Immature natural killer cell (primary cell): ENCODE data around the gene C4BPB. TPM values are rescaled to one million over a fixed set of nuclear protein-coding genes. Genes with fewer than 3 reads are reported as not detected.
"Not testable (repeated sequence)": the region's sequence is repeated elsewhere in the genome, so short reads cannot be mapped to it uniquely, and the experiment has no call there.

Source experiments
- DNase-seq, 3 donors: peaks; one replicate each; pipeline ENCODE4 v3.0.0; 2022; ENCODE audit warnings: mixed read lengths in 1 of 3
- H3K27ac Mint-ChIP-seq, 6 donors: one replicate each; pipeline ENCODE4 v1.8.0; 2020; ENCODE audit warnings: mixed read lengths in 6 of 6, mild to moderate bottlenecking in 5 of 6, inconsistent platforms in 4 of 6, moderate library complexity in 3 of 6
- H3K27me3 Mint-ChIP-seq, 3 donors: one replicate each; pipeline ENCODE4 v1.8.0; 2020 to 2021; ENCODE audit warnings: low read depth in 3 of 3, mild to moderate bottlenecking in 3 of 3, mixed read lengths in 3 of 3, moderate library complexity in 3 of 3, inconsistent platforms in 1 of 3
- H3K36me3 Mint-ChIP-seq, 3 donors: one replicate each; pipeline ENCODE4 v1.8.0; 2020; ENCODE audit warnings: mixed read lengths in 3 of 3, inconsistent platforms in 2 of 3, mild to moderate bottlenecking in 2 of 3
- H3K4me1 Mint-ChIP-seq, 2 donors: one replicate each; pipeline ENCODE4 v1.8.0; 2020; ENCODE audit warnings: inconsistent platforms in 2 of 2, mild to moderate bottlenecking in 2 of 2, mixed read lengths in 2 of 2, moderate library complexity in 1 of 2
- H3K4me3 Mint-ChIP-seq, 5 donors: one replicate each; pipeline ENCODE4 v1.8.0; 2020; ENCODE audit warnings: mild to moderate bottlenecking in 5 of 5, mixed read lengths in 5 of 5, inconsistent platforms in 3 of 5, moderate library complexity in 3 of 5
- H3K9me3 Mint-ChIP-seq, 6 donors: one replicate each; pipeline ENCODE4 v1.8.0; 2020; ENCODE audit warnings: mild to moderate bottlenecking in 6 of 6, mixed read lengths in 6 of 6, inconsistent platforms in 4 of 6, moderate library complexity in 3 of 6
- polyA plus RNA-seq, 3 donors: library from polyadenylated mRNA; unstranded; fragments of 300-500 nt; fragmentation: Illumina TruSeq; gene quantifications; one replicate each; pipeline ENCODE4 v1.2.3, GENCODE V29; 2021

The C4BPB gene, protein sequence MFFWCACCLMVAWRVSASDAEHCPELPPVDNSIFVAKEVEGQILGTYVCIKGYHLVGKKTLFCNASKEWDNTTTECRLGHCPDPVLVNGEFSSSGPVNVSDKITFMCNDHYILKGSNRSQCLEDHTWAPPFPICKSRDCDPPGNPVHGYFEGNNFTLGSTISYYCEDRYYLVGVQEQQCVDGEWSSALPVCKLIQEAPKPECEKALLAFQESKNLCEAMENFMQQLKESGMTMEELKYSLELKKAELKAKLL
- under 1 TPM in 1 of 3 donors, not detected in 2; 0.24 TPM for polyA plus RNA-seq

DNA sequence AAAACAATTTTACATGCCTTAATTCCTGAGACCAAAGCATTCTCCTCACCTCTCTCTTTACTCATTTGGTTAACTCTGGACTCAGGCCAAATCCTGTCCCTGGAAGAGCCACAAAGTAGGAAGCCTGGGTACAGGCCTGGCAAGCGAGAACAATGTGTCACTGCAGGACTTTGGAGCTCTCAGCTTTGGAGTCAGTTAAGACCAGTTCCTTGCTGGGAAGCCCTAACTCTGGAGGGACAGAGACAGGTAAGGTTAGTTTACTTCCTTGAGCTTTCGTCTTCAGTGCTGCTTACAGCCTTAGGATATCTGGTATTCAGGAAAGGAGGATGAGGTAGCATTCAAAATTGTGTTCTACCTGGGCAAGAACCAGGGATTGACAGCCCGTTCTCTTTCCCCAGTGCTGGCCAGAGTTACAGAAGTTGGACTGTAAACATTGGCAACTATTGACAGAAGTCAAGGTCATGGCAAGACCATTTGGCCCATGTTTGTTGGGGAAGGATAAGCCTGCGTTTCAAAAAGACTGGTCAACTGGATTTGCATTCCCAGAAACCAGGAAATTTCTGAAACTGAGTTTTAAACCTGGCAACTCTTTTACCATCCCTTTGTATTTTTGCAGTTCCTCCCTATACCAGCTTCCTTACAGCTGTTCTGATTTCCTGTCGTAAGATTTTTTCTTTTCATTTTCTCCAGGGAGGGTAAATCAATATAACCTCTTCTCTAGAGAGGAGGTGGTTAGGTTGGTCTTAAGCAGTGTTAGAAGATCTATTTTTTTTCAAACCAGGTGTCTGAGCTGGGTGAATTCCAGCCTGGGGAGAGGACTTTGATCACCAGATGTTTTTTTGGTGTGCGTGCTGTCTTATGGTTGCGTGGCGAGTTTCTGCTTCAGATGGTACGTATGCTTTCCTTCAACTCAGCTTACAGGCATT is at the start of gene C4BPB:
TSS of gene C4BPB (plus strand) at position 160 of the 926 bp plus-strand sequence. CDS start at position 832, 672 bp downstream.
- Mint-ChIP-seq H3K27me3 (peaks cover 2 to 7% (median 4%) of the 10 kb centered on the region in 3 donors), H3K4me1 (peaks cover 5 to 15% of the 10 kb centered on the region in 2 donors), H3K27ac (no peak within 1 kb of the TSS), H3K36me3 (no peaks in the 10 kb centered on the region), H3K4me3 (peak within 1 kb of the TSS; percentile 4 to 63 (median 34)), H3K9me3 (no peaks in the 10 kb centered on the region)
- no peak for DNase-seq

DNA sequence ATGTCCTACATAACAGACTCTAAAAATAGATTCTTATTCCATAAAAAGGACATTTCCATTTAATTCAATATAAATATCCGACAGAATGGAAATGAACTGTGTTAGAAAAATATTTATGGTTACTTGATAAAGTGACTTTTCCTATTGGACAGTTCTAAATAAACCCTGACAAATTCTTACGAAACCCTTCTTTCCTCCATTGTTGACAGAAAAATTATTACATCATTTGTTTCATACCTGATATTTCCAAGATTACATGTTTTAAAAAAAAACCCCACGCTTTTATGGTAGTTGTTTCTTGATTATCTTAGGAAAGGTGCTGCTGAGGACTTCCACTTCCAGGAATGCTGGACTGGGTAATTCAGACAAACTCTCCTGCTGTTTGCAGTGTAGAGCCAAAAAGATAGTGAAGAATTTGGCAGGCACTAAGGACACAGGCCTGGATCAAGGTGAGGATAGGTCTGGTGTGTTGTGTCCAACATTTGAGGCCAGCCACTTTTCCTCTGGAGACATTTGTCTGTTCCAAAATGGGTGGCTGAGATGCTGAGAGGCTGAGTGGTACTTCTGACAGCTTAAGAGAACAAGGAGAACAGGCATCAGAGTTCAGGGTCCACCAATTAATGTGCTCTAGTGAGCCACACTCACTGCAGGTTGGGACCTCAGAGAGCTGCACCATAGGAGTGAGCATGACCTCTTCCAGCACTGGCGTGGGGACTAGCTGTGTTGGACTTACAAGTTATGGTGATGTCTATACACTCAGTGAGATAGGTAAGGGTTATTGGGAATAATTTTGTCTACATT is 49.1 kb upstream of the C4BPB start:
- Mint-ChIP-seq H3K4me3 (no peak overlapping the region), H3K27ac (no peak overlapping the region), H3K27me3 (peaks cover 0 to 2% (median 0%) of the 10 kb centered on the region in 3 donors), H3K36me3 (peaks cover 3 to 8% (median 4%) of the 10 kb centered on the region in 3 donors), H3K9me3 (no peaks in the 10 kb centered on the region), H3K4me1 (peaks cover 5 to 16% of the 10 kb centered on the region in 2 donors)
- no peak for DNase-seq

DNA sequence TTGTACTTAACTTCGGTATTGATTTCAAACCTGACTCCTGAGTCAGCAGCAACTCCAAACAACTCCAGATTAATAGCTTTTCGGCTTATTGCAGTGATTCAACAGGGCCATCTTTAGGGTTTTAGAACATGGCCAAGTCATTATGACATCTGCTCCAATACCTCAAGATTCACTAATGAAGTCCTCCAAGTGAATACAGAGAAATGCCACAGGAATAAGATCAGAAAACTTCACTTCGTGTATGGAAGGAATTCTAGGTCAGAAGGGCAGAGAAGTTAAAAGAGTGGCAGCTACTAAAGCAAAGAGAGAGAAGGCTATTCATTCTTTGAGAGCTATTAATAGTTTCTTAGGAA is 48.5 kb upstream of the C4BPB start:
- Mint-ChIP-seq H3K36me3 (peaks cover 3 to 8% (median 4%) of the 10 kb centered on the region in 3 donors), H3K9me3 (no peaks in the 10 kb centered on the region), H3K27me3 (peaks cover 0 to 2% (median 2%) of the 10 kb centered on the region in 3 donors), H3K4me3 (no peak overlapping the region), H3K4me1 (peaks cover 8 to 22% of the 10 kb centered on the region in 2 donors), H3K27ac (no peak overlapping the region)
- DNase-seq, result no peak

DNA sequence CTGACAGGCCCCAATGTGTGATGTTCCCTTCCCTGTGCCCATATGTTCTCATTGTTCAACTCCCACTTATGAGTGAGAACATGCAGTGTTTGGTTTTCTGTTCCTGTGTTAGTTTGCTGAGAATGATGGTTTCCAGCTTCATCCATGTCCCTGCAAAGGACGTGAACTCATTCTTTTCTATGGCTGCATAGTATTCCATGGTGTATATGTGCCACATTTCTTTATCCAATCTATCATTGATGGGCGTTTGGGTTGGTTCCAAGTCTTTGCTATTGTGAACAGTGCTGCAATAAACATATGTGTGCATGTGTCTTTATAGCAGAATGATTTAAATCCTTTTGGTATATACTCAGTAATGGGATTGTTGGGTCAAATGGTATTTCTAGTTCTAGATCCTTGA is 47.3 kb upstream of the C4BPB start:
- not testable (repeated sequence) for H3K9me3 Mint-ChIP-seq

DNA sequence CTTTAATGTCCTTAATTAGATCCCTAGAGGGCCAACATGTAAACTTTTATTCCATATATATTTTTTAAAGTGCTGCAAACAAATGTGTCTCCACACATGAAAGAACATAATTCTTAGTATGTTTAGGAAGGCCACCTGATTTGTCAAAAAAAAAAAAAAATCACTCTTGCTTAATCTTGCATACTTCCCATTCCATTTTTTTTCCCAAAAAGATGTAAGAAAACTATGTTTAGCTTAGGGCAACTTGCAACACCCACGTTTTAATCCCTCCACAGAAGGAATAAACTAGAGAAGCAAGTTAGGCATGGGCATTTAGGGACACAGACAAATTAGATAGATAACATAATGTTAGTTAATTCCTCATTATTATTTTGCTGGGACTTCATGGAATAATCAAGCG is 43.2 kb upstream of the C4BPB start:
- peaks cover 0 to 5% (median 5%) of the 10 kb centered on the region in 3 donors for H3K27me3 Mint-ChIP-seq
- no peaks in the 10 kb centered on the region for H3K9me3 Mint-ChIP-seq
- peaks cover 34 to 69% of the 10 kb centered on the region in 2 donors for H3K4me1 Mint-ChIP-seq

More for the DNA sequence above, 47.3 kb upstream of the C4BPB start:
- DNase-seq, H3K27ac Mint-ChIP-seq, H3K4me3 Mint-ChIP-seq, H3K36me3 Mint-ChIP-seq, H3K27me3 Mint-ChIP-seq: not testable (repeated sequence)
- H3K4me1 Mint-ChIP-seq, result peaks cover 11 to 35% of the 10 kb centered on the region in 2 donors

DNA sequence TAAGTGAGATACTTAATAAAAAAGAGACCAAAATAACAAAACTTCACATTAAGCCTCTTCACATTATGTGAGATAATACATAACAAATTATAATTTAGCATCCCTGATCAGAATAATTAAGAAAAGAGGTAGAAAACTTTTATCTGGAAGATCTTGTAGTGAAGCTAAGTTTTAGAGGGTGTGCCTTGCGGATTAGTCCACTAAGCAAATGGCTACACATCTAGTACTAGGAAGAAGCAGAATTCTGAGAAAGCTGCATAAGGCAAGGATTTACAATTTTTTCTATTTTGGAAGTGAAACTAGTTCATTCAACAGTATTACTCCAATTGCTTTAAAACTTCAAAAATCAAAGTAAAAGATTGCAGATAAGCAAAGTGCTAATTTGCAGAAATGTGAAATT is 41.2 kb upstream of the C4BPB start:
- Mint-ChIP-seq H3K27me3 (peaks cover 0 to 7% (median 5%) of the 10 kb centered on the region in 3 donors), H3K4me3 (no peak overlapping the region), H3K27ac (peak overlapping the region in 2 of 6 donors; percentile 22 to 27), H3K4me1 (peaks cover 49 to 86% of the 10 kb centered on the region in 2 donors), H3K36me3 (peaks cover 0 to 14% (median 4%) of the 10 kb centered on the region in 3 donors), H3K9me3 (no peaks in the 10 kb centered on the region)
- DNase-seq, result no peak

More for the DNA sequence above, 43.2 kb upstream of the C4BPB start:
- Mint-ChIP-seq H3K27ac (no peak overlapping the region), H3K4me3 (no peak overlapping the region), H3K36me3 (peaks cover 4 to 17% (median 8%) of the 10 kb centered on the region in 3 donors)
- no peak for DNase-seq

DNA sequence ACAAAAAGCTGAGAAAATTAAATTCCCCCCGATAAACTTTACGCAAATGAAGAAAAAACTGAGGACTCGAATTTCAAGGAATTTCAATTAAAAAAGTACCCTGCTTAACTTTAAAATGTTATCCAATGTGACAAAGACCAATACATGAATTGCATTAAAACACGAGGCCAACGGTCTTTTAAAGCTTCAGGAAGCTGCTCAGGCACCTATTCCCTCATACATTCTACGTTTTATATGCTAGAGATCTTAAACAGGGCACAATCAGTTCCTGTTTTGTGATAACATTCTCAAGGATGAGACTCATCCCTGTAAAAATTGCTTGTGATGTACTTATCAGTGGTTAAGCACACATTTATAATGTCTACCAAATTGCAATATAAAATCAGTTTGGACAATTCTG is 40.6 kb upstream of the C4BPB start:
- DNase-seq, result no peak
- no peak overlapping the region for H3K4me3 Mint-ChIP-seq
- H3K27me3 Mint-ChIP-seq, result peaks cover 0 to 8% (median 7%) of the 10 kb centered on the region in 3 donors
- peaks cover 54 to 91% of the 10 kb centered on the region in 2 donors for H3K4me1 Mint-ChIP-seq
- H3K27ac Mint-ChIP-seq, result no peak overlapping the region
- H3K9me3 Mint-ChIP-seq, result no peaks in the 10 kb centered on the region
- peaks cover 0 to 14% (median 4%) of the 10 kb centered on the region in 3 donors for H3K36me3 Mint-ChIP-seq

DNA sequence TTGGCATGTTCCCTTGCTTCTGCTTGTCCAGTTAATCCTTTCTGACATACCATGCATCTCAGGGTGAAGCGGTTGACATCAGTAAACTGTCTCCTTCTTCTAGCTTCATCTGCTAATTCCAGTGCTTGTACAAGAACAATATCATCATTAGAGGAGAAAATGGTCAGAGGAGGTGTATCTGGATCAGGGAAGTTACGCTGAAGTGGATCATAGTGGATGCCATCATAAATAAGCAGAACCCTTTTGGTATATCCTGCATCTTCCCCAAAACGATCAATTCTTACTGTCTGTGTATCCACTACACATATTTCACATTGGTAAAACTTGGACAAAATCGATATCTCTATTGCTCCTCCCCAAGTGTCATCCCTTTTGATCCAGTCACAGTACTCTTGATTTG is 39.6 kb upstream of the C4BPB start:
- peaks cover 0 to 14% (median 4%) of the 10 kb centered on the region in 3 donors for H3K36me3 Mint-ChIP-seq
- H3K9me3 Mint-ChIP-seq, result no peaks in the 10 kb centered on the region
- peaks cover 55 to 87% of the 10 kb centered on the region in 2 donors for H3K4me1 Mint-ChIP-seq
- peak overlapping the region in 2 of 6 donors; percentile 95 to 98 for H3K27ac Mint-ChIP-seq
- peak overlapping the region in 1 of 5 donors; percentile 100 for H3K4me3 Mint-ChIP-seq
- DNase-seq, result no peak
- H3K27me3 Mint-ChIP-seq, result peaks cover 0 to 11% (median 7%) of the 10 kb centered on the region in 3 donors

DNA sequence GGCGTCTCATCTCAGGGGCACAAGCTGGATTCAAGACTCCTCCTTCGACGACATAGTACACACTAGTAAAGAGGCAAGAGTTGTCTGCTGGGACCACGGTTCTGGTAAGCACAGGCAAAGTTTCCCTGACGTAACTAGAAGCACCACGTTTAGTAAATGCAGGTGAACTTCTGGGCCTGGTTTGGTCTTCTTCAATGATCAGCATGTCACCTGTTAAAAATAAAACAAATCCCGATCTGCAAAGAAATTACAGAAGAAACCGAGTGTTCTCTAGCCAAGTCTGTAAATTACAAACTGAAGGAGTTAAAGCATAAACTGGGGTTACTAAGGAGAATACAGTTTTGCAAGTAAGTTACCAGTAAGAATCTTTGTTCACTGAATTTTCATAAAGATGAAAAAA is 39.1 kb upstream of the C4BPB start:
- Mint-ChIP-seq H3K27me3 (peaks cover 0 to 11% (median 7%) of the 10 kb centered on the region in 3 donors), H3K9me3 (no peaks in the 10 kb centered on the region), H3K27ac (peak overlapping the region in 5 of 6 donors; percentile 71 to 98 (median 95)), H3K4me3 (peak overlapping the region; percentile 20 to 100 (median 94)), H3K4me1 (peaks cover 53 to 87% of the 10 kb centered on the region in 2 donors), H3K36me3 (peaks cover 0 to 14% (median 4%) of the 10 kb centered on the region in 3 donors)
- no peak for DNase-seq

DNA sequence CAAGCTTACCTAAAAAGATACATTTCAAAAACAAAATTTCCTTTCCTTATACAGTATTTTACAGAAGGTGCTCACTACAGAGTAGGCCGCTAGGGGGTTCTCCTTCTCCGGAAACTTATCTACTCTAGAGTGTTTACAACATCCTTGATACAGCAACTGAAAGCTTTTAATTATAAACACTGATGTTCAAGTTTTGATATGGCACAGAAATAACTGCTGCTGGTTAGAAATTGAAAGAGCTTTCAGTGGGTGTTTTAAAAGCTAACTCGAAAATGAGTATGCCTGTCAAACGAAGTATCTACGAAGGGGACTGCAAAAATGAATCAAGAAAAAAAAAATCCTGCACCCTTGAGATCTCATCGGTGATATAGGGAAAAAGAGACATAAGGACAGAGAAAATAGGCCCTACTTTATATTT is 38.7 kb upstream of the C4BPB start:
- DNase-seq, result peak; percentile 51 to 55 (median 53)
- no peaks in the 10 kb centered on the region for H3K9me3 Mint-ChIP-seq
- peak overlapping the region; percentile 93 to 100 (median 99) for H3K4me3 Mint-ChIP-seq
- peaks cover 0 to 14% (median 4%) of the 10 kb centered on the region in 3 donors for H3K36me3 Mint-ChIP-seq
- peak overlapping the region; percentile 92 to 98 (median 96) for H3K27ac Mint-ChIP-seq
- H3K27me3 Mint-ChIP-seq, result peaks cover 0 to 9% (median 7%) of the 10 kb centered on the region in 3 donors
- peaks cover 50 to 86% of the 10 kb centered on the region in 2 donors for H3K4me1 Mint-ChIP-seq

DNA sequence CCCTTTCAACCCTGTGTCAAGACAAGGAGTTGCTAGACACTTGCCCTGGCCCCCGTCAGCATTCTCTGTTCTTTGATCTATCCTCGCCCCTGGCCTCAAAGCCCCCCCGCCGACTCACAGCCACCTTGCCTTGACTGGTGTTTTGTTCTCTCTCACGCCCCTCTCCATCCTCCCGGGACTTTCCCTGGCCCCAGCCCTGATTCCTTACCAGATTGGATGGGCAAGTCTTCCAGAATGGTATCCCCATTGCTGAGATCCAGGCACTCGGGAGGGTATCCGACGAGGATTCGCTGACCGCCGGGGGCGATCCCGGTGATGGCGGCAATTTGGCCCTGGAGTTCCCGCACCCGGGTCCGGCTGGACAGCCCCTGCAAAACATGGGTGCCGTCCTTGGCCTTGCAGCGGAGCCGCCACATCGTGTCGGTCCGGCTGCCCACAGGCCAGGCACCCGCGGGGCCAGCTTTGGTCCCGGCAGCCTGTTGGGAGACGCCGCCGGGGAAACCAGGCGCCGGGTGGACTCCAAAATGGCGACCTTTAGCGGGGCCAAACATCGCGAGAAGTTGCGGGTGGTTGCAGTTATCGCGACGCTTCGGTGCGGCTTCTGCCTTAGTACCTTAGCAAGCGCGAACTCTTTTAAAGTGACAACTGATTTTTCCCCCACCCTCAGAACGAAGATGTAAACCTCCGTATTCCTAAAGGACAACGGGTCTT is 38.0 kb upstream of the C4BPB start:
- no peaks in the 10 kb centered on the region for H3K9me3 Mint-ChIP-seq
- peaks cover 0 to 9% (median 7%) of the 10 kb centered on the region in 3 donors for H3K27me3 Mint-ChIP-seq
- H3K4me3 Mint-ChIP-seq, result peak overlapping the region; percentile 93 to 100 (median 99)
- H3K27ac Mint-ChIP-seq, result peak overlapping the region; percentile 92 to 98 (median 96)
- peak; percentile 86 to 89 (median 88) for DNase-seq
- peaks cover 47 to 80% of the 10 kb centered on the region in 2 donors for H3K4me1 Mint-ChIP-seq
- peaks cover 0 to 12% (median 4%) of the 10 kb centered on the region in 3 donors for H3K36me3 Mint-ChIP-seq

DNA sequence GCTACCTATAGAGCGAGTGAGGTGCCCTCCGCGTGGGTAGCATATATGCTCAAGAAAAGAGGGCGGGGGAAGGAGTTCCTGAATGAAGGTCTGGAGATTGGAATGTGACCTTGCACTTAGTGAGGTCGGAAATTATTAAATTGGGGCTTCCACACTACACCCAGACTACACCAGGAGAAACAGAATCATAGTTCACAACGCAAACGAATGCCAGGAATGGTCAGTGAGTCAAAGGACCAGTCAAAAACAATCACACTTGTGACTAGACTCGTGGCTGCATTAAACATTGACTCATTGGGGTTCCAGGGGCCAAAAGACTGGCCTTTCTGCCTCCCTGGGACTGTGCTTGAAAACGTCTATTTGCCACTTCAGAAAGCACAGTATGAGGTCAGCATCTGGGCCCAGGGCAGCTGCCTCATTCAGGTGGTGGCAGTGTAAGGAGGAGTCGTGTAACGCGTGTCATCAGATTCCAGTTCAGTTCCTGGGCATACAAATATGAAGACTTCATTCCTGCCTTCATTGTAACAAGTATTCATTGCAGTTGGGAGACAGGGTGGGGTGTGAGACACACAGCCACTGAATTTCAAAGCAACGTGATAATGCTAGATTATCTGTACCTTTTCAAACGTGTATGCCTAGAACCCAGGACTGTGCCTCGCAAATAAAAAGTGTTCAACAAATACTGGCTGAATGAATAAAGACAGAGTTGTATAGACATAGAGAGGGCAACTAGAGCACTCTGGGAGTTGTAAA is 37.3 kb upstream of the C4BPB start, which contains the start of gene YOD1:
TSS of gene YOD1 (minus strand) at position 18 of the 753 bp plus-strand sequence. CDS start 178 bp downstream, outside the sequence.
- no peak for DNase-seq
- Mint-ChIP-seq H3K27ac (peak within 1 kb of the TSS; percentile 93 to 98 (median 96)), H3K36me3 (peaks cover 0 to 13% (median 4%) of the 10 kb centered on the region in 3 donors), H3K4me1 (peaks cover 47 to 72% of the 10 kb centered on the region in 2 donors), H3K9me3 (no peaks in the 10 kb centered on the region), H3K27me3 (peaks cover 0 to 10% (median 9%) of the 10 kb centered on the region in 3 donors), H3K4me3 (peak within 1 kb of the TSS; percentile 93 to 100 (median 99))
